A673 (cell line): Measurements from ENCODE around the gene ARPIN. TPM values are rescaled to one million over a fixed set of nuclear protein-coding genes. Genes with fewer than 3 reads are reported as not detected.
"Not testable (repeated sequence)": the region's sequence is repeated elsewhere in the genome, so short reads cannot be mapped to it uniquely, and the experiment has no call there.

ENCODE experiments used
- BruUV-seq: library from RNA; stranded (reverse); fragments of 400-500 nt; replicated peaks from 2 replicates; lab custom pipeline; 2021; lab: Mats Ljungman, UMichigan
- CTCF ChIA-PET: fragments of 300-600 bp; sonication (Branson Sonifier 250); formaldehyde crosslinking; loops from one replicate; lab custom pipeline; 2022; ENCODE audit warnings: antibody characterized with exemption; lab: Charles Lee
- POLR2A ChIA-PET: fragments of 300-600 bp; sonication (Branson Sonifier 250); formaldehyde crosslinking; loops from one replicate; lab custom pipeline; 2022; ENCODE audit warnings: antibody characterized with exemption; ENCODE audit not compliant: low non-redundant PET; lab: Charles Lee
- DNase-seq: peaks from one replicate; pipeline ENCODE4 v3.0.0-alpha.2; 2015; ENCODE audit warnings: low spot score
- H3K27ac ChIP-seq: fragments of 200-600 bp; sonication (generic); 2 replicates; pipeline ENCODE4 v1.5.1; 2016; ENCODE audit warnings: mixed run types, low read depth, mild to moderate bottlenecking, mixed read lengths, antibody characterized with exemption, low read length; ENCODE audit not compliant: poor library complexity, severe bottlenecking
- H3K27me3 ChIP-seq: fragments of 200-600 bp; sonication (generic); replicated peaks from 2 replicates; pipeline ENCODE4 v1.6.1; 2017; ENCODE audit warnings: mixed run types, low read depth, mild to moderate bottlenecking, mixed read lengths, antibody characterized with exemption, low read length; ENCODE audit not compliant: insufficient read depth, poor library complexity
- H3K36me3 ChIP-seq: fragments of 200-600 bp; sonication (generic); 2 replicates; pipeline ENCODE4 v1.6.1; 2016; ENCODE audit warnings: mixed run types, mild to moderate bottlenecking, mixed read lengths, antibody characterized with exemption, low read length; ENCODE audit not compliant: insufficient read depth, poor library complexity, severe bottlenecking
- H3K4me1 ChIP-seq: fragments of 200-600 bp; sonication (generic); 2 replicates; pipeline ENCODE4 v1.6.1; 2017; ENCODE audit warnings: mixed run types, mild to moderate bottlenecking, mixed read lengths, antibody characterized with exemption, low read length; ENCODE audit not compliant: insufficient read depth, poor library complexity, severe bottlenecking
- H3K4me3 ChIP-seq: fragments of 200-600 bp; sonication (generic); 2 replicates; pipeline ENCODE4 v1.5.1; 2016; ENCODE audit warnings: low read depth, mixed run types, mild to moderate bottlenecking, mixed read lengths, low read length; ENCODE audit not compliant: poor library complexity, severe bottlenecking
- H3K9me3 ChIP-seq: fragments of 200-600 bp; sonication (generic); 2 replicates; pipeline ENCODE4 v1.6.1; 2016; ENCODE audit warnings: mixed run types, low read depth, mild to moderate bottlenecking, mixed read lengths, antibody characterized with exemption, low read length; ENCODE audit not compliant: poor library complexity, severe bottlenecking
- CTCF ChIP-seq: fragments of 300-800, 200-600 bp; sonication (generic); conservative IDR thresholded peaks from 2 replicates; pipeline ENCODE4 v1.5.1; 2017; ENCODE audit warnings: low read depth, mild to moderate bottlenecking, antibody characterized with exemption, low read length, moderate library complexity, mixed read lengths
- EZH2 ChIP-seq: fragments of 200-600 bp; sonication (generic); IDR thresholded peaks from 2 replicates; pipeline ENCODE4 v1.6.1; 2017; ENCODE audit warnings: borderline replicate concordance, low read depth, mild to moderate bottlenecking, mixed read lengths, antibody characterized with exemption, low read length; ENCODE audit not compliant: poor library complexity, severe bottlenecking
- intact Hi-C: fragments of 100-400 bp; cut with micrococcal nuclease; formaldehyde crosslinking; loops from one replicate; pipeline ENCODE4 v1.10.0; 2022; ENCODE audit not compliant: unreplicated experiment
- total RNA-seq: library from RNA; stranded (reverse); gene quantifications from 2 replicates; pipeline ENCODE4 v1.2.3, GENCODE V29; 2021

ARPIN gene
- total RNA-seq, 1 experiment from 2014 or later, result 5.9 TPM

DNA sequence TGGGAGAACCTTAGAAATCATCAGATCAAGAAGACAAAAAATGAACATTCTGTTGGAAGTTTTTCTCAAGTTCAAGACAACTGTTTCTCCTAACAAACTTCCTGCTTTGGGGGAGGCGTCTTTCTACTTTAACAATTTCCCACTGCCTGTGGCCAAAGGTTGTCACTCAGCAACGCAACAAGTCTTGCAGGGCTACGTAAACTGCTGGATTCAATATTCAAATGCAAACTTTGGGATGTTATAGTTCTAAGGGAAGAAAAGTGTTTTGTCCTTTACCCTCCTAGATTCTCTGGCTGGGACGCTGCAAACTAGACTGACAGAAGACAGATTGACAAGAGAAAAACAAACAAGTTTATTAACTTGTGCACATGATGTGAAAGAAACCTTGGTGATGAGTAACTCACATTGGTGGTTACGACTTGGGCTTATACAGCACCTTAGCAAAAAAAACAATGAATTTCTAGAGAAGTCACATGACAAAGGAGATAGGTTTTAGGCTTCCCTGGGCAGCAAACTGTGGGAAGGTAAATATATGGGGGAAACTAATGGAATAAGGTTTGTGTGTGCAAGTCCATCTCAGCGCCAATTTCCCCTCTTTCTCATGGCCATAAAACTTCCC is 34.0 kb upstream of the ARPIN start:
- no TSS peak for BruUV-seq
- TF ChIP-seq EZH2 (no peak), CTCF (no peak)
- POLR2A ChIA-PET, result no interaction called here
- no peak for DNase-seq
- CTCF ChIA-PET, result no interaction called here
- Histone ChIP-seq H3K36me3 (no peaks in the 10 kb centered on the region), H3K27ac (no peak overlapping the region), H3K4me3 (no peak overlapping the region), H3K27me3 (no peaks in the 10 kb centered on the region), H3K4me1 (no peaks in the 10 kb centered on the region), H3K9me3 (no peaks in the 10 kb centered on the region)
- intact Hi-C loops, result no loop called here

GRCh38 chr15:89943721-89944120 is 31.0 kb upstream of the ARPIN start:
- BruUV-seq, H3K4me1 ChIP-seq, H3K9me3 ChIP-seq, POLR2A ChIA-PET, DNase-seq, H3K4me3 ChIP-seq, H3K36me3 ChIP-seq, H3K27me3 ChIP-seq, H3K27ac ChIP-seq, intact Hi-C loops: not testable (repeated sequence)
- CTCF ChIA-PET, result interaction anchor here (0.7 kb wide), 1 partner anchor 18 kb away, joined by 7 read pairs; no protein-coding TSS in a partner anchor

- BruUV-seq, result no TSS peak
- Histone ChIP-seq H3K36me3 (no peaks in the 10 kb centered on the region), H3K27me3 (no peaks in the 10 kb centered on the region), H3K4me3 (no peak overlapping the region), H3K9me3 (no peaks in the 10 kb centered on the region), H3K4me1 (no peaks in the 10 kb centered on the region), H3K27ac (no peak overlapping the region)
- TF ChIP-seq CTCF (no peak), EZH2 (no peak)
- no peak for DNase-seq
- CTCF ChIA-PET, result no interaction called here
- POLR2A ChIA-PET, result no interaction called here
- intact Hi-C loops, result no loop called here
Observed at GRCh38 chr15:89939910-89940309, 27.2 kb upstream of the ARPIN start.

DNA sequence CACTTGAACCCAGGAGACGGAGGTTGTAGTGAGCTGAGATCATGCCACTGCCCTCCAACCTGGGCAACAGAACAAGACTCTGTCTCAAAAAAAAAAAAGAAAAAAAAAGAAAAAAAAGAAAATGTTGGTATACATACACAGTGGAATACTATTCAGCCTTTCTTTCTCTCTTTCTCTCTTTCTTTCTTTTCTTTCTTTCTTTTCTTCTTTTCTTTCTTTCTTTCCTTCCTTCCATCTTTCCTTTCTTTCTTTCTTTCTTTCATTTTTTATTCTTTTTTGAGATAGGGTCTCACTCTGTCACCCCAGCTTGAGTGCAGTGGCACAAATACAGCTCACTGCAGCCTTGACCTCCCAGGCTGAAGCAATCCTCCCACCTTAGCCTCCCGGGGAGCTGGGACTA is 26.6 kb upstream of the ARPIN start:
- H3K4me3 ChIP-seq, H3K9me3 ChIP-seq, H3K27me3 ChIP-seq, H3K36me3 ChIP-seq, H3K4me1 ChIP-seq, intact Hi-C loops, BruUV-seq, DNase-seq, CTCF ChIA-PET, H3K27ac ChIP-seq, POLR2A ChIA-PET: not testable (repeated sequence)
